ENCODE results near the gene OGFOD1. TPM values are rescaled to one million over a fixed set of nuclear protein-coding genes. Genes with fewer than 3 reads are reported as not detected.

OGFOD1 gene
- total and polyA plus RNA-seq, 2 of the 13 experiments (the other 11 are each of a cell fraction or from before 2014, with no cell fraction given), result 35.2 to 81.3 TPM

DNA sequence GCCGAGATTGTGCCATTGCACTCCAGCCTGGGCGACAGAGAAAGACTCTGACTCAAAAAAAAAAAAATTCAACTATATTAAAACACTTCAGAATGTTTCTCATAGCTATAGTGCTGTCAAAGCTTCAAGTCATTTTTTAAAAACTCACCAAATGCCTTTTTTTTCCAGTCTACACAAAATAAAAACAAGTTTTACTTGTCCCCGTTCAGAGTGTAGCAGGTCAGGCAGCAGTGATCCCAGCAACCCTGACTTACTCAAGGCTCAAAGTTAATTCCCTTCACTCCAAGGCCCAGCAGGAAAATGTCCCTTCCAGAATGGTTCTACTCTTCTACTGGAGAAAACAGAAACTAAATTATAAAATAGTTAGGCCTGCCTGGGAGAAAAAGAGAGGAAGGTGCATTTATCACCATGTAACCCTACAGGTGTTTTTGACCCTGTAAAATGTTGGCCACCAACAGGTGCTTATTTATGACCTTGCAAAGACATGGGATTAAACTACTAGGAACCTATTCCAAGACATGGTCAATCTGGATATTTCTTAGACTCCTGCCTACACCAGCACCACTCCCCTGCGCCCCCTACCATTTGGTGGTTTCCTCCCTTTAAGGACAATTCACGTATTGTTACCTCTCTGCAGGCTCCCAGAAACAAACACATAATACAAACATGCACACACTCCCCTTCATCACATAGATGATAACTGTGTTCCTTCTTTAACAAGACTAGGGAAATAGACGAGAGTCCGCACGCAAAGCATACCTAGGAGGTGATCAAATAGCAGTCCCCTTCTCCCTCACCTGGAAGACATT lies 31.4 kb upstream of the OGFOD1 start (continued):
- no peak for TF ChIP-seq ZNF607 (CRISPR knock-in tag; IDR thresholded peaks at IDR 0.05; ENCODE audit: borderline replicate concordance)
- no peak for TF ChIP-seq NR2F1 (CRISPR knock-in tag; IDR thresholded peaks at IDR 0.05)
- TF ChIP-seq IRF9 (CRISPR knock-in tag; IDR thresholded peaks at IDR 0.05; ENCODE audit: borderline replicate concordance), result no peak
- TF ChIP-seq ARHGAP35 (CRISPR knock-in tag; IDR thresholded peaks at IDR 0.05; ENCODE audit: borderline replicate concordance), result no peak
- TF ChIP-seq ARID2 (CRISPR knock-in tag; IDR thresholded peaks at IDR 0.05; ENCODE audit: borderline replicate concordance), result 0 out of 2 replicates have a peak, but pooled peaks have one; percentile 44
- no peak for TF ChIP-seq SOX13 (IDR thresholded peaks at IDR 0.05)
- peak in 1 of 2 experiments; percentile 57; a peak in 1 of 4 replicates for TF ChIP-seq SOX13 (CRISPR knock-in tag; conservative IDR thresholded peaks at IDR 0.05 in 1 of 2, IDR thresholded peaks at IDR 0.05 in 1 of 2)
- no peak for TF ChIP-seq ZNF350 (CRISPR knock-in tag; IDR thresholded peaks at IDR 0.05; ENCODE audit: borderline replicate concordance, low read depth)
- TF ChIP-seq EED (CRISPR knock-in tag; IDR thresholded peaks at IDR 0.05), result no peak
- no peak for TF ChIP-seq ZNF614 (CRISPR knock-in tag; IDR thresholded peaks at IDR 0.05; ENCODE audit: borderline replicate concordance)
- TF ChIP-seq ZNF512B (CRISPR knock-in tag; IDR thresholded peaks at IDR 0.05; ENCODE audit: borderline replicate concordance), result no peak
- no peak for TF ChIP-seq ZNF501 (CRISPR knock-in tag; IDR thresholded peaks at IDR 0.05)
- no peak for TF ChIP-seq RARG (CRISPR knock-in tag; IDR thresholded peaks at IDR 0.05; ENCODE audit: low read depth)
- no peak for TF ChIP-seq ZNF33B (CRISPR knock-in tag; IDR thresholded peaks at IDR 0.05)
- TF ChIP-seq ASH2L (IDR thresholded peaks at IDR 0.05; ENCODE audit: insufficient read length, low read depth, low read length), result peak; percentile 32
- no peak for TF ChIP-seq TEAD2 (CRISPR knock-in tag; IDR thresholded peaks at IDR 0.05)
- TF ChIP-seq AKNA (CRISPR knock-in tag; IDR thresholded peaks at IDR 0.05; ENCODE audit: borderline replicate concordance), result no peak
- no peak for TF ChIP-seq SMAD3 (CRISPR knock-in tag; IDR thresholded peaks at IDR 0.05)
- TF ChIP-seq MTF2 (CRISPR knock-in tag; IDR thresholded peaks at IDR 0.05; ENCODE audit: borderline replicate concordance), result no peak
- TF ChIP-seq KDM2A (CRISPR knock-in tag; IDR thresholded peaks at IDR 0.05; ENCODE audit: borderline replicate concordance, low read depth), result no peak

Measured in HepG2 (cell line).